Left ventricle myocardium inferior (tissue), 1 donor: ENCODE results near the gene GPC5. TPM values are rescaled to one million over a fixed set of nuclear protein-coding genes. Genes with fewer than 3 reads are reported as not detected.

Experiments
- DNase-seq: peaks from one replicate; pipeline ENCODE4 v3.0.0-alpha.2; 2020
- H3K27ac ChIP-seq: fragments of 200-600 bp; replicated peaks from 2 replicates; pipeline ENCODE4 v1.8.0; 2021
- H3K27me3 ChIP-seq: fragments of 200-600 bp; 2 replicates; pipeline ENCODE4 v1.8.0; 2021; ENCODE audit warnings: low read depth
- H3K36me3 ChIP-seq: fragments of 200-600 bp; 2 replicates; pipeline ENCODE4 v1.8.0; 2021
- H3K4me1 ChIP-seq: fragments of 200-600 bp; 2 replicates; pipeline ENCODE4 v1.8.0; 2021
- H3K4me3 ChIP-seq: fragments of 200-600 bp; 2 replicates; pipeline ENCODE4 v1.8.0; 2021; ENCODE audit warnings: mild to moderate bottlenecking, moderate library complexity
- H3K9me3 ChIP-seq: fragments of 200-600 bp; replicated peaks from 2 replicates; pipeline ENCODE4 v1.8.0; 2021
- intact Hi-C: fragments of 100-400 bp; cut with micrococcal nuclease; formaldehyde crosslinking; loops from one replicate; pipeline ENCODE4 v1.11.0; 2022
- total RNA-seq: library from RNA; stranded (reverse); fragmentation: NEBNext Ultra II Directional; extraction: Animal tissue kit (Norgen Biotek cat#: 25700); gene quantifications from one replicate; pipeline ENCODE4 v1.2.1, GENCODE V29; 2021
- TF ChIP-seq, protein P1 (sequence below): fragments of 200-600 bp; IDR thresholded peaks from 2 replicates; pipeline ENCODE4 v1.8.0; 2021; ENCODE audit warnings: antibody characterized with exemption, mild to moderate bottlenecking, borderline replicate concordance
- donor health status: DM: no; HTN: yes; CAD: no; lungs with severe emphysema.

GPC5 gene
- total RNA-seq, 1 donor from 2014 or later = 1.5 TPM

DNA sequence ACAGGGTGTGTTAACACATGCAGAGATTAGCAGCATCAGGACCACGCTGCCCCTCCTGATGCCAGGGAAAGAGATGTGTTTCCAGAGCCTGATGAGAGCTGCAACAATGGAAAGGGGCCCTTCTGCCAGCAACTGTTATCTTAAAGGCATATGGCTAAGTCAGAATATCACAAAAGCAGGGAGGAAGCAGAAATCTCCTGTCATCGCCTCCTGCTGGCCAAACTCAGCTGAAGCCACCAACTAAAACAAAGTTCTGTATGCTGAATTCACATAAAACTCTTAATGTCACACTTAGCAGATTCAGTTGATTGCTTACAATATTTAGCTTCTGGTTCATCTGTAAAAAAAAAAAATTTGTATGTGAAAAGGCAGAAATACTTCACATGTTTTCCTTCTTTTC, 178.2 kb downstream of the GPC5 start:
- intact Hi-C loops = no loop called here
- TF ChIP-seq, protein P1, sequence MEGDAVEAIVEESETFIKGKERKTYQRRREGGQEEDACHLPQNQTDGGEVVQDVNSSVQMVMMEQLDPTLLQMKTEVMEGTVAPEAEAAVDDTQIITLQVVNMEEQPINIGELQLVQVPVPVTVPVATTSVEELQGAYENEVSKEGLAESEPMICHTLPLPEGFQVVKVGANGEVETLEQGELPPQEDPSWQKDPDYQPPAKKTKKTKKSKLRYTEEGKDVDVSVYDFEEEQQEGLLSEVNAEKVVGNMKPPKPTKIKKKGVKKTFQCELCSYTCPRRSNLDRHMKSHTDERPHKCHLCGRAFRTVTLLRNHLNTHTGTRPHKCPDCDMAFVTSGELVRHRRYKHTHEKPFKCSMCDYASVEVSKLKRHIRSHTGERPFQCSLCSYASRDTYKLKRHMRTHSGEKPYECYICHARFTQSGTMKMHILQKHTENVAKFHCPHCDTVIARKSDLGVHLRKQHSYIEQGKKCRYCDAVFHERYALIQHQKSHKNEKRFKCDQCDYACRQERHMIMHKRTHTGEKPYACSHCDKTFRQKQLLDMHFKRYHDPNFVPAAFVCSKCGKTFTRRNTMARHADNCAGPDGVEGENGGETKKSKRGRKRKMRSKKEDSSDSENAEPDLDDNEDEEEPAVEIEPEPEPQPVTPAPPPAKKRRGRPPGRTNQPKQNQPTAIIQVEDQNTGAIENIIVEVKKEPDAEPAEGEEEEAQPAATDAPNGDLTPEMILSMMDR = no peak
- H3K4me1 ChIP-seq = no peaks in the 10 kb centered on the region
- no peaks in the 10 kb centered on the region for H3K36me3 ChIP-seq
- no peak overlapping the region for H3K4me3 ChIP-seq
- no peak overlapping the region for H3K27ac ChIP-seq
- peaks cover 23% of the 10 kb centered on the region for H3K9me3 ChIP-seq
- DNase-seq = no peak
- no peaks in the 10 kb centered on the region for H3K27me3 ChIP-seq

DNA sequence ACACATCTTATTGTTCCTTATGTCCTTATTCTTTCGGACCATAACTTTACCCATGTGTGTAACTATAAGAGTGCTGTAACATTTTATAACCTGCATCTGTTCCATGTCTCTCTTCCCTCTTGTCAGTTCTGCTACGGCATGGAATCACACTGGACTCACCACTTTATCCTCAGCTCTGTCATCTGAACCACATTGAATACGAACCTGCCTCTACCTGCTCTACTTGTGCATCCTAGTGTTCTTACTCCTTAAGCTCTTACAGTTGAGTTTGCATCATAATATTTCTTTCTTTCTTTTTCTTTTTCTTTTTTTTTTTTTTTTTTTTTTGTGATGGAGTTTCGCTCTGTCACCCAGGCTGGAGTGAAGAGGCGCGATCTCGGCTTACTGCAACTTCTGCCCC, 180.9 kb downstream of the GPC5 start:
- no peaks in the 10 kb centered on the region for H3K27me3 ChIP-seq
- no peak for DNase-seq
- no peak overlapping the region for H3K27ac ChIP-seq
- intact Hi-C loops = no loop called here
- H3K4me1 ChIP-seq = no peaks in the 10 kb centered on the region
- no peaks in the 10 kb centered on the region for H3K36me3 ChIP-seq
- H3K9me3 ChIP-seq = peaks cover 23% of the 10 kb centered on the region
- TF ChIP-seq, protein P1 = no peak
- no peak overlapping the region for H3K4me3 ChIP-seq

GRCh38 chr13:91580749-91581148, 182.3 kb downstream of the GPC5 start:
- intact Hi-C loops = no loop called here
- no peaks in the 10 kb centered on the region for H3K4me1 ChIP-seq

GRCh38 chr13:91586609-91587008, 188.2 kb downstream of the GPC5 start:
- TF ChIP-seq, protein P1 = no peak
- H3K36me3 ChIP-seq = no peaks in the 10 kb centered on the region
- no peaks in the 10 kb centered on the region for H3K27me3 ChIP-seq
- DNase-seq = no peak
- H3K4me3 ChIP-seq = no peak overlapping the region
- H3K27ac ChIP-seq = no peak overlapping the region
- H3K4me1 ChIP-seq = no peaks in the 10 kb centered on the region
- intact Hi-C loops = no loop called here
- H3K9me3 ChIP-seq = peaks cover 6% of the 10 kb centered on the region

More at GRCh38 chr13:91580749-91581148, 182.3 kb downstream of the GPC5 start:
- peaks cover 23% of the 10 kb centered on the region for H3K9me3 ChIP-seq
- H3K27me3 ChIP-seq = no peaks in the 10 kb centered on the region
- no peaks in the 10 kb centered on the region for H3K36me3 ChIP-seq
- no peak overlapping the region for H3K4me3 ChIP-seq
- H3K27ac ChIP-seq = no peak overlapping the region
- DNase-seq = no peak
- TF ChIP-seq, protein P1 = no peak

DNA sequence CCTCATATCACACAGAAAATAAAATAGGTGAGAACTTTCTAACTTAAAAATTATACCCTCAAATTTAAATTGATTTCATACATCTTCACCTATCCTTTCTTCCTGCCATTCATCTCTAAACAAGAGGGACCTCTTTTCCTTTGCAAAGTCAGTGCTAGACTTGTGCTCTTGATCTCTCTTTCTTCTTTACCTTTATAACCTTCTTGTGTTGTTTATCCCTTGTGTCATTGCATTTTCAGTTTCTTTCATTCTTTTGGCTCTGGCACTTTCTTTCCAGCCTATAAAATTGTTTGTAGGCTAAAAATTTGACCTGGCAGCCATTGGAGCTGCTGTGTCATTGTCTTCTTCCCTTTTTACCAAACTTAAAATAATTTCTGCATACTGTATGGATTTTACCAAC, 190.1 kb downstream of the GPC5 start:
- no peak overlapping the region for H3K27ac ChIP-seq
- intact Hi-C loops = no loop called here
- TF ChIP-seq, protein P1 = no peak
- H3K9me3 ChIP-seq = peaks cover 14% of the 10 kb centered on the region
- no peaks in the 10 kb centered on the region for H3K27me3 ChIP-seq
- DNase-seq = no peak
- no peaks in the 10 kb centered on the region for H3K4me1 ChIP-seq
- no peak overlapping the region for H3K4me3 ChIP-seq
- H3K36me3 ChIP-seq = no peaks in the 10 kb centered on the region
